A549 (cell line): Measurements from ENCODE around the gene KRT14.

ENCODE experiments used
- CTCF ChIP-seq: fragments of >200 bp; sonication (Bioruptor Twin); formaldehyde crosslinking; IDR thresholded peaks from 3 replicates; pipeline ENCODE4 v1.5.1; 2016
- POLR2A ChIP-seq: IDR thresholded peaks from 2 replicates; pipeline ENCODE4 v1.6.1; 2012; ENCODE audit warnings: mild to moderate bottlenecking, low read length
- RAD21 ChIP-seq, 2 experiments: fragments of >200 bp in 1 of 2; sonication (Bioruptor Twin) in 1 of 2; formaldehyde crosslinking in 1 of 2; IDR thresholded peaks in 1 of 2; conservative IDR thresholded peaks in 1 of 2; 2 replicates in 1 of 2; 3 replicates in 1 of 2; pipeline ENCODE4 v1.6.1; 2012 to 2018; ENCODE audit warnings: inconsistent platforms in 1 of 2
- ZFP36 ChIP-seq: fragments of 450-650 bp; IDR thresholded peaks from 2 replicates; pipeline ENCODE4 v1.6.1; 2014; ENCODE audit warnings: borderline replicate concordance; ENCODE audit not compliant: partially characterized antibody

GRCh38 chr17:41547378-41547841 is 39.3 kb downstream of the KRT14 start:
- no peak for TF ChIP-seq RAD21 (conservative IDR thresholded peaks at IDR 0.05 in 1 of 2, IDR thresholded peaks at IDR 0.05 in 1 of 2)
- TF ChIP-seq ZFP36 = no peak
- no peak for TF ChIP-seq POLR2A
- TF ChIP-seq CTCF = no peak
